Endothelial cell of umbilical vein (primary cell): ENCODE data around the gene UBXN6. TPM values are rescaled to one million over a fixed set of nuclear protein-coding genes. Genes with fewer than 3 reads are reported as not detected.

Experiments
- BruUV-seq: library from RNA; stranded (reverse); fragments of 400-500 nt; replicated peaks from 2 replicates; lab custom pipeline; 2021; lab: Mats Ljungman, UMichigan
- CTCF ChIA-PET: fragments of 300-600, 350-600 bp; sonication (Branson Sonifier 250); formaldehyde crosslinking; loops from one replicate; lab custom pipeline; 2021; ENCODE audit warnings: antibody characterized with exemption, inconsistent platforms; lab: Charles Lee
- POLR2A ChIA-PET: fragments of 300-600, 350-600 bp; sonication (Branson Sonifier 250); formaldehyde crosslinking; loops from one replicate; lab custom pipeline; 2021; ENCODE audit warnings: antibody characterized with exemption, inconsistent platforms; lab: Charles Lee
- DNase-seq: peaks from one replicate; pipeline ENCODE4 v3.0.0-alpha.2; 2011; ENCODE audit warnings: low read depth, low spot score
- FAIRE-seq: peaks from 2 replicates; lab custom pipeline; 2011; peaks lifted over from hg19 to GRCh38; lab: Jason Lieb, UNC
- H2AFZ ChIP-seq: 2 replicates; pipeline ENCODE4 v1.6.0; 2012; ENCODE audit warnings: low read depth, low read length, control low read depth, inconsistent platforms
- H3K27ac ChIP-seq: 2 replicates; pipeline ENCODE4 v1.5.1; 2011; ENCODE audit warnings: low read depth, mild to moderate bottlenecking, control low read depth, low read length, moderate library complexity; ENCODE audit not compliant: insufficient read depth
- H3K27me3 ChIP-seq, 2 experiments: 2 replicates each; pipeline versions ENCODE4 v1.6.0 to v1.6.1; 2011; ENCODE audit warnings: low read length in 2 of 2, mixed read lengths in 1 of 2; ENCODE audit not compliant: control insufficient read depth in 2 of 2, insufficient read depth in 2 of 2
- H3K36me3 ChIP-seq, 2 experiments: 2 replicates in 1 of 2; 3 replicates in 1 of 2; pipeline ENCODE4 v1.5.1; 2011; ENCODE audit warnings: low read length in 2 of 2, mild to moderate bottlenecking in 1 of 2, moderate library complexity in 1 of 2; ENCODE audit not compliant: control insufficient read depth in 2 of 2, insufficient read depth in 2 of 2; ENCODE audit errors: extremely low read depth in 1 of 2
- H3K4me1 ChIP-seq: 3 replicates; pipeline ENCODE4 v1.5.1; 2011; ENCODE audit warnings: mild to moderate bottlenecking, low read length; ENCODE audit not compliant: control insufficient read depth, insufficient read depth; ENCODE audit errors: extremely low read depth
- H3K4me2 ChIP-seq: 2 replicates; pipeline ENCODE4 v1.6.1; 2011; ENCODE audit warnings: low read length, control low read depth, mixed read lengths; ENCODE audit not compliant: insufficient read depth
- H3K4me3 ChIP-seq, 3 experiments: fragments of 200-600 bp in 1 of 3; sonication (generic), shearing (Covaris generic) in 1 of 3; replicated peaks in 1 of 3; 2 replicates each; pipeline ENCODE4 v1.5.1; 2011 to 2016; ENCODE audit warnings: control low read depth in 3 of 3, low read length in 3 of 3, mild to moderate bottlenecking in 2 of 3, inconsistent platforms in 1 of 3, low read depth in 1 of 3, moderate library complexity in 1 of 3; ENCODE audit not compliant: insufficient read depth in 1 of 3
- H3K79me2 ChIP-seq: 2 replicates; pipeline ENCODE4 v1.6.0; 2012; ENCODE audit warnings: low read length, inconsistent platforms; ENCODE audit not compliant: control insufficient read depth, insufficient read depth
- H3K9ac ChIP-seq: replicated peaks from 2 replicates; pipeline ENCODE3; 2011; ENCODE audit warnings: low read length, control low read depth; ENCODE audit not compliant: insufficient read depth; ENCODE audit errors: extremely low read depth
- H3K9me1 ChIP-seq: replicated peaks from 3 replicates; pipeline ENCODE4 v1.6.0; 2011; ENCODE audit warnings: mild to moderate bottlenecking, low read length; ENCODE audit not compliant: control insufficient read depth, insufficient read depth; ENCODE audit errors: extremely low read depth
- H3K9me3 ChIP-seq: replicated peaks from 2 replicates; pipeline ENCODE4 v1.5.1; 2012; ENCODE audit warnings: low read length, inconsistent platforms; ENCODE audit not compliant: control insufficient read depth, insufficient read depth
- H4K20me1 ChIP-seq: replicated peaks from 2 replicates; pipeline ENCODE3; 2011; ENCODE audit warnings: mild to moderate bottlenecking, low read length; ENCODE audit not compliant: control insufficient read depth, insufficient read depth; ENCODE audit errors: extremely low read depth
- EZH2 ChIP-seq: IDR thresholded peaks from 2 replicates; pipeline ENCODE4 v1.6.1; 2012; ENCODE audit warnings: borderline replicate concordance, low read depth, mild to moderate bottlenecking, moderate library complexity, low read length, inconsistent platforms; ENCODE audit not compliant: severe bottlenecking
- FOS ChIP-seq: IDR thresholded peaks from 2 replicates; pipeline ENCODE4 v1.6.1; 2011; ENCODE audit warnings: mild to moderate bottlenecking, low read length, moderate library complexity, borderline replicate concordance; ENCODE audit not compliant: insufficient read depth
- GATA2 ChIP-seq: IDR thresholded peaks from 2 replicates; pipeline ENCODE4 v1.7.0; 2011; ENCODE audit warnings: low read depth, mild to moderate bottlenecking, moderate library complexity, mixed read lengths, low read length; ENCODE audit not compliant: insufficient read length, insufficient read depth
- JUN ChIP-seq: IDR thresholded peaks from 2 replicates; pipeline ENCODE4 v1.6.1; 2011; ENCODE audit warnings: borderline replicate concordance, low read depth; ENCODE audit not compliant: insufficient read length, insufficient read depth
- MYC ChIP-seq: IDR thresholded peaks from one replicate; pipeline ENCODE4 v1.6.1; 2011; ENCODE audit warnings: mild to moderate bottlenecking, low read depth, low read length
- POLR2A ChIP-seq: IDR thresholded peaks from 2 replicates; pipeline ENCODE4 v1.6.1; 2012; ENCODE audit warnings: low read depth, mild to moderate bottlenecking, control low read depth, low read length
- POLR2AphosphoS5 ChIP-seq: IDR thresholded peaks from 2 replicates; pipeline ENCODE4 v1.6.1; 2012; ENCODE audit warnings: low read depth, mild to moderate bottlenecking, control low read depth, low read length, moderate library complexity; ENCODE audit not compliant: insufficient read depth
- dilution Hi-C: fragments of 300-500 bp; cut with MboI; formaldehyde crosslinking; loops from one replicate; pipeline ENCODE4 v1.15.0; 2019; ENCODE audit warnings: low sequenced_read_pairs; ENCODE audit not compliant: extremely low pct_ligation_motif_present
- intact Hi-C: fragments of 100-400 bp; cut with micrococcal nuclease; formaldehyde crosslinking; loops from one replicate; pipeline ENCODE4 v1.10.0; 2022
- polyA plus RNA-seq, 4 experiments: library from polyadenylated mRNA; depleted of rRNA in 3 of 4; stranded (reverse) in 3 of 4; unstranded in 1 of 4; fragments of >200 nt; gene quantifications; 2 replicates each; pipeline versions ENCODE4 v1.2.1 to v1.2.3, GENCODE V29; 2011 to 2012; ENCODE audit warnings: missing spikeins in 1 of 4
- total RNA-seq: library from RNA; stranded (reverse); gene quantifications from 2 replicates; pipeline ENCODE4 v1.2.3, GENCODE V29; 2021
- TF ChIP-seq, protein P1 (sequence below), 2 donors: IDR thresholded peaks; 1 replicate in 1 of 2; 2 replicates in 1 of 2; pipeline ENCODE4 v1.5.1; 2011; ENCODE audit warnings: low read length in 2 of 2, mild to moderate bottlenecking in 2 of 2, moderate library complexity in 2 of 2, control low read depth in 1 of 2, inconsistent platforms in 1 of 2, low read depth in 1 of 2; ENCODE audit not compliant: insufficient read depth in 1 of 2; ENCODE audit errors: extremely low read depth in 1 of 2
- TF ChIP-seq, protein P2 (sequence below): IDR thresholded peaks from 2 replicates; pipeline ENCODE4 v1.6.1; 2011; ENCODE audit not compliant: insufficient read depth, insufficient read length

UBXN6 gene
- total and polyA plus RNA-seq, 2 donors (not counting 3 experiments of a cell fraction or from before 2014, with no cell fraction given): 78.5 to 93.7 TPM

DNA sequence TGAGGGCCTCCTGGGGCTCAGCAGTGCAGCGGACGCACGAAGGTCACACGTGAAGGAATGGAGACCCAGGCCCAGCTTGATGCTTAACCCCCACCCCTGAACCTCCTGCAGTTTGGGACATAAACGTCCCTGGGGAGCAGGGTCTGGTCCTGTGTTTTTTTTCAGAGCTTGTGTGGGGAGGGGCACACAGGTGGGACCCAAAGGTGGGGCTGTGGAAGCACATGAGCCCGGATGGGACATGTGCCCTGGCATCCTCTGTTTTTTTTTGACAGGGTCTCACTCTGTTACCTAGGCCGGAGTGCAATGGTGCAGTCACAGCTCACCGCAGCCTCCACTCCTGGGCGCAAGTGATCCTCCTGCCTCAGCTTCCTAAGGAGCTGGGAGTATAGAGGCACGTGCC lies 20.5 kb downstream of the UBXN6 start:
- Histone ChIP-seq H3K27me3 (no peaks in the 10 kb centered on the region), H3K4me3 (no peak overlapping the region), H3K79me2 (no peaks in the 10 kb centered on the region), H3K9ac (no peak overlapping the region), H3K9me1 (no peaks in the 10 kb centered on the region), H3K9me3 (no peaks in the 10 kb centered on the region), H3K4me2 (no peak overlapping the region), H3K4me1 (no peaks in the 10 kb centered on the region), H4K20me1 (no peaks in the 10 kb centered on the region), H3K27ac (no peak overlapping the region), H2AFZ (no peak overlapping the region), H3K36me3 (peaks cover 5% of the 10 kb centered on the region in 2 experiments)
- no peak for TF ChIP-seq EZH2
- no TSS peak for BruUV-seq
- DNase-seq (no peak), FAIRE-seq (no peak)
- ChIA-PET CTCF (no interaction called here), POLR2A (no interaction called here)
- intact Hi-C loops: no loop called here
- dilution Hi-C loops: no loop called here

DNA sequence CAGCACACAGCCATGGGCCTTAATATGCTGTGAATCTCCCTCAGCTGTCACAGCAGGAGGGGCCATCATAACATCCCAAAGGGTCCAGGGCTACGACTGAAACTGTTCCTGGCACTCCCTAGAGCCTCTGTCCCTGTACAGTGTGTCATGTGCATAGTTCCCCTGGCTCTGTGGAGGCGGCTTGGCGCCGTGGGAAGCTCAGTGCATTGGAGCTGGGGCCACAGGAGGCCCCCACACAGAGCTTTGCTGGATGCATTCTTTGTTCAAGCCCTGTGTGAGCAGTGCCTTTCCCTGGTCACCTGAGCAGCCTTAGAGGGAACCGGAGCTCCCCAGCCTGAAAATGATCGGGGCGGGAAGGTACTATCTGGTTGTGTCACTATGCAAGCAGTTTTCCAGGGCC lies 21.4 kb downstream of the UBXN6 start:
- TF ChIP-seq, protein P1, sequence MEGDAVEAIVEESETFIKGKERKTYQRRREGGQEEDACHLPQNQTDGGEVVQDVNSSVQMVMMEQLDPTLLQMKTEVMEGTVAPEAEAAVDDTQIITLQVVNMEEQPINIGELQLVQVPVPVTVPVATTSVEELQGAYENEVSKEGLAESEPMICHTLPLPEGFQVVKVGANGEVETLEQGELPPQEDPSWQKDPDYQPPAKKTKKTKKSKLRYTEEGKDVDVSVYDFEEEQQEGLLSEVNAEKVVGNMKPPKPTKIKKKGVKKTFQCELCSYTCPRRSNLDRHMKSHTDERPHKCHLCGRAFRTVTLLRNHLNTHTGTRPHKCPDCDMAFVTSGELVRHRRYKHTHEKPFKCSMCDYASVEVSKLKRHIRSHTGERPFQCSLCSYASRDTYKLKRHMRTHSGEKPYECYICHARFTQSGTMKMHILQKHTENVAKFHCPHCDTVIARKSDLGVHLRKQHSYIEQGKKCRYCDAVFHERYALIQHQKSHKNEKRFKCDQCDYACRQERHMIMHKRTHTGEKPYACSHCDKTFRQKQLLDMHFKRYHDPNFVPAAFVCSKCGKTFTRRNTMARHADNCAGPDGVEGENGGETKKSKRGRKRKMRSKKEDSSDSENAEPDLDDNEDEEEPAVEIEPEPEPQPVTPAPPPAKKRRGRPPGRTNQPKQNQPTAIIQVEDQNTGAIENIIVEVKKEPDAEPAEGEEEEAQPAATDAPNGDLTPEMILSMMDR (IDR thresholded peaks at IDR 0.05; ENCODE audit: extremely low read depth in 1 of 2, insufficient read depth in 1 of 2, low read depth in 1 of 2, low read length in 2 of 2): no peak
- TF ChIP-seq FOS (no peak), JUN (no peak), MYC (no peak), GATA2 (no peak), POLR2A (no peak), EZH2 (no peak), POLR2AphosphoS5 (no peak)
- TF ChIP-seq, protein P2, sequence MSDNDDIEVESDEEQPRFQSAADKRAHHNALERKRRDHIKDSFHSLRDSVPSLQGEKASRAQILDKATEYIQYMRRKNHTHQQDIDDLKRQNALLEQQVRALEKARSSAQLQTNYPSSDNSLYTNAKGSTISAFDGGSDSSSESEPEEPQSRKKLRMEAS: no peak
- POLR2A ChIA-PET: no interaction called here
- no peaks in the 10 kb centered on the region for H3K79me2 ChIP-seq
- dilution Hi-C loops: no loop called here
- H3K4me3 ChIP-seq: no peak overlapping the region
- CTCF ChIA-PET: no interaction called here
- H3K27ac ChIP-seq: no peak overlapping the region
- no peaks in the 10 kb centered on the region for H3K9me3 ChIP-seq
- H3K4me2 ChIP-seq: no peak overlapping the region
- BruUV-seq: no TSS peak
- H2AFZ ChIP-seq: no peak overlapping the region
- H3K36me3 ChIP-seq: peaks cover 5 to 9% of the 10 kb centered on the region in 2 experiments
- no peak overlapping the region for H3K9ac ChIP-seq
- no peak for FAIRE-seq
- no peaks in the 10 kb centered on the region for H4K20me1 ChIP-seq
- no peaks in the 10 kb centered on the region for H3K9me1 ChIP-seq
- no peaks in the 10 kb centered on the region for H3K4me1 ChIP-seq
- H3K27me3 ChIP-seq: no peaks in the 10 kb centered on the region
- DNase-seq: no peak
- intact Hi-C loops: no loop called here
